HG03457 (cell line): Measurements from ENCODE around the gene RABGAP1L.
A peak's percentile ranks its signal among the peaks of the same experiment; 100 is the strongest.

ENCODE experiments used
- ATAC-seq: cut with Tn5 transposase; IDR thresholded peaks from one replicate; pipeline ENCODE4 v1.9.1; 2021; ENCODE audit warnings: moderate number of reproducible peaks; ENCODE audit not compliant: unreplicated experiment

Gene RABGAP1L

DNA sequence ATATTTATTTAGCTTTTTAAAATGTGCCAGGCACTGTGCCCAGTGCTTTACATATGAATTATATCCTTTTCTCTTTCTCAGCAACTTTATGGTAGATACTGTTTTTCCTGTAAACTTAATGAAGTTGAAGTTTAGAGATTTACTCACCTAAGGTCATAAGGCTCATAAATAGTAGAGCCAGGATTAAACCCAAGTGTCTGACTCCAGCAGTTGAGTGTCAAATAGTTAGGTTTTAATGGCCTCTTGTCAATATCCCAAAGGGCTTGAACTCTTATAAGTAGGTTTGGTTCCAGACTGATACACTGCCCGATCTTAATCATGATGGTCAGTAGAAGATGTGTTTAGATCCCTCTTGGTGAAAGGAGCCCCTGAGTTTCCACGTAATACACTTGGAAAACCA lies 37.8 kb downstream of the RABGAP1L start:
- no peak for ATAC-seq

DNA sequence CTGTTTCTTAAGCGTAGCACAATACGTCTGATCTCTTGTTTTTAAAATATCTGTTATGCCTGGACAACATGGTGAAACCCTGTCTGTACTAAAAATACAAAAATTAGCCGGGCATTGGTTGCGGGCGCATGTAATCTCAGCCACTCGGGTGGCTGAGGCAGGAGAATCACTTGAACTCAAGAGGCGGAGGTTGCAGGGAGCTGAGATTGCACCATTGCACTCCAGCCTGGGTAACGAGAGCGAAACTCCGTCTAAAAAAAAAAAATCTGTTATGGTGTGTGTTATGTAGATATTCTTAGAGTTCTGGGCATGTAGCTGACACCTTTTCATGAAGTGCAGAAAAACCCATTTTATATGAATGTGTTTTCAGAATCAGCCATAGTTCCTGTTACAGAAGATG lies 38.2 kb downstream of the RABGAP1L start:
- ATAC-seq, result no peak

DNA sequence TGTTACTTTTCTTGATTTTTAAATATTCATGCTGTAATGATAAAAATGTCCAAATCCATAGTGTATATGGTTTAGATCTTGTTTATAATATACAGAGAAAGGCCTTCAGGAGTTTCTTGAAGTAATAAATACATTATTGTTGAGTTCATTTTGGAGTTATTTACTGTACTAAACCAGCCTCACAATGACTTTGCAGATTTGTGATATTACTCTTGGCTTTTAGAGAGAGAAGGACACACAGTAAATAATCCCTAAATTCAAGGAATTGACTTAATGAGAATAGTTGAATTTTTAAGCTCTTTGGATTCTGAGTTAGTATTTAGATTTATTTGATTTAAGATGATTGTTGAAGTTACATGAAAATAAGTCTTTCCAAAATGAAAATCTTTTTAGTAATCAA lies 38.9 kb downstream of the RABGAP1L start:
- ATAC-seq, result no peak

DNA sequence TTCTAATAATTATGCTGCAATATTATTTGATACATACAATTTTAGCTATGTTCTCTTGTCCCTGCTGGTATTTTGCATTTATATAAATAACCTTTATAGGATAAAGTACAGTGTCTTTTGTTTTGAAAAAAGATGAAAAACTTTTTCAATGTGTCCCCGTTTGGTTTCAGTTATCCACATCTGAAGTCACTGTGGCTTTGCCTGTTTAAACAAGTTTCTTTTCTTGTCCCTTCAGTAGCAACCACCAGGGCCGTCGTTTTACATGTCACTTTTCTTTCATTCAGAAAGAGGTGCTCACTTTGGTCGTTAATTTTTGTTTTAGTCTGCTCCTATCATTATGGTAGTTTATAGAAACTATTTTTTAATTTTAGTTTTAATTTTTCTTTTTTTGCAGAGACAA lies 41.4 kb downstream of the RABGAP1L start:
- no peak for ATAC-seq

DNA sequence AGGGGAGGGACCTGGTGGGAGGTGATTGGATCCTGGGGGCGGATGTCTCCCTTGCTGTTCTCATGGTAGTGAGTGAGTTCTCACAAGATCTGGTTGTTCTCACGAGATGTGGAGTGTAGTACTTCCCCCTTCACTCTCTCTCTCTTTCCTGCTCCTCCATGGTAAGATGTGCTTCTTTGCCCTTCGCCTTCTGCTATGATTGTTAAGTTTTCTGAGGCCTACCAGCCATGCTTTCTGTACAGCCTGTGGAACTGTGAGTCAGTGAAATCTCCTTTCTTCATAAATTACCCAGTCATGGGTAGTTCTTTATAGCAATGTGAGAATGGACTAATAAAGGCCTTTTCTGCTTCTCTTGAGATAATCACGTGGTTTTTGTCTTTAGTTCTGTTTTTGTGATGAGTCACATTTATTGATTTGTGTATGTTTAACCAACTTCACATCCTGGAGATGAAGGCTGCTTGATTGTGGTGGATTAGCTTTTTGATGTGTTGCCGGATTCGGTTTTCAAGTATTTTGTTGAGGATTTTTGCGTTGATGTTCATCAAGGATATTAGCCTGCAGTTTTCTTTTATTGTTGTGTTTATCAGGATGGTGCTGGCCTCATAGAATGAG lies 45.5 kb downstream of the RABGAP1L start:
- no peak for ATAC-seq

DNA sequence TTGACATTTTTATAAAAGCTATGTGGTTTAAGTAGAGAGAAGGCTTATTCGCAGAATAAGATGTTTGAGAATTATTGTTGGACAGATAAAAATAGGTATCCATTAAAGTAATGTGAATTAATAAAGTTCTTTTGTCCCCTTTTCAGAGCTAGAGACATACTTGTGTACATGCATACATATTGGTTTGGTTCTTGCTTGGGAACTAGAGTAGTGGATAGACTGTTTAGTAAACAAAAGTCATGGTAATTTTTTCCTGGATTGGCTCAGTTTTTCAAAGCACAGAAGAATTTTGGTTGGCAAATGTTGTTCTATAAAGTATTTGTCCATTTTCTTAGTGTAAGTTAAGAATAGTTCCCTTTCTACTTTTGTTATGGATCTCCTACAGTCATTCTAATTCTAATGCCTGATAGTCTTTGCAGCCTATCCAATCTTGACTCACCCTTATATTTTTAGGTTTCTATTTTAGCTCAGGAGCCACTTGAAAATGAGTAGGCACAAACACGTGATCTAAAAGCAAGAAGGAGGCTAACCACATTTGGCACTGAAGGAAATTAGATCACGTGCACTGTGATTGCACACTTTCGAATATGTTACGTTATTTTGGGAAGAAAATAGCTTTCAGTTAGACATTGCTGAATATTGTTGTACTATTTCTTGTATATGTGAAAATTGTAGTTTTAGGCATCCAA lies 47.0 kb downstream of the RABGAP1L start:
- ATAC-seq, result no peak

DNA sequence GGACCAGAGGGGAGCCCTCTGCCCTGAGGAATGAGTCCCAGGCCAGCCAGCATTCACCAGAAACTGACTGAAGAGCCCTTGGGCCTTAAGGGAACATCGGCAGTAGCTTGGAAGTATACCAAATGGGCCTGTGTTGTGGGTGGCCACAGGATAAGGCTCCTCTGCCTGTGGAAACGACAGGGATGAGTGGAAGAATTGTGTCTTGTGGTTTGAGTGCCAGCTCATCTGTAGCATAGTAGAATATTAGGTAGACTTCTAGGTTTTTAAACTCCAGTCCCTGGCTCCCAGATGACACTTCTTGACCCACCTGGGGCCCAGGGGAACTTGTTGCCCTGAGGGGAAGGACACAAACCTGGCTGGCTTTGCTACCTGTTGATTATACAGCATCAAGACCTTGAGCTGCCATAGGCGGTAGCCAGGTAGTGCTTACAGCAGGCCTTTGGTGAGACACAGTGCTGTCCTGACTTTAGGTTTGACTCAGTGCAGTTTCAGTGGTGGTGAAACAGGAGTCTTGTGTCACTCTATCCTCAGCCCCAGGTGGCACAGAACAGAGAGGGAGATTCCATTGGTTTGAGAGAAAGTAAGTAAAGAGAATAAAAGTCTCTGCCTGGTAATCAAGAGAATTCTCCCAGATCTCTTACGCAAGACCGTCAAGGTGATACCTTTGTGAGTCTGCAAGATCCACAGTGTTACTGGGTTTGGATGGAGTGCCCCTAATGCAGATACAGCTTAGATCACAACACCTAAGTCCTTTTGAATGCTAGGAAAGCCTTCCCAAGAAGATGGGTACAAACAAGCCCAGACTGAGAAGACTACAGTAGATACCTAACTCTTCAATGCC lies 50.2 kb downstream of the RABGAP1L start:
- peak; percentile 95 for ATAC-seq

DNA sequence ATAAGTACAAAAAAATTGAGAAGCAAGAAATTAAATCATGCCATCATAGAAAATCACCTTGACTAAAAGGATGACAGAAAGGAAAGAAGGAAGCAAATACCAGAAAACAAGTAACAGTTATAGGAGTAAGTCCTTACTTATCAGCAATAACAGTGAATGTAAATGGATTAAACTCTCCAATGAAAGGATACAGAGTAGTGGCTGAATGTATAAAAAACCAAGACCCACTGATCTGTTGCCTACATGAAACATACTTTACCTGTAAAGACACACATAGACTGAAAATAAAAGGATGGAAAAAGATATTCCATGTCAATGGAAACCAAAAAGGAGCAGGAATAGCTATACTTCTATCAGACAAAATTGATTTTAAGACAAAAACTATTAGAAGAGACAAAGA lies 52.2 kb downstream of the RABGAP1L start:
- no peak for ATAC-seq

DNA sequence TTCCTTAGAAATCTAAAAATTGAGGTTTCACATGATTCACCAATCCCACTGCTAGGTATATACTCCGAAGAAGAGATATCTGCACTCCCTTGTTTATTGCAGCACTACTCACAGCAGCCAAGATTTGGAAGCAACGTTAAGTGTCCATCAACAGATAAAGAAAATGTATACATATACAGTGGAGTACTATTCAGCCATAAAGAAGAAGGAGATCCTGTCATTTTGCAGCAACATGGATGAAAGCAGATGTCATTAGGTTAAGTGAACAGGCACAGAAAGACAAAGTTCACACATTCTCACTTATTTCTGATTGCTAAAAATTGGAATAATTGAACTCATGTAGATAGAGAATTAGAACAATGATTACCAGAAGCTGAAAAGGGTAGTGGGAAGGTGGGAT lies 56.4 kb downstream of the RABGAP1L start:
- no peak for ATAC-seq

DNA sequence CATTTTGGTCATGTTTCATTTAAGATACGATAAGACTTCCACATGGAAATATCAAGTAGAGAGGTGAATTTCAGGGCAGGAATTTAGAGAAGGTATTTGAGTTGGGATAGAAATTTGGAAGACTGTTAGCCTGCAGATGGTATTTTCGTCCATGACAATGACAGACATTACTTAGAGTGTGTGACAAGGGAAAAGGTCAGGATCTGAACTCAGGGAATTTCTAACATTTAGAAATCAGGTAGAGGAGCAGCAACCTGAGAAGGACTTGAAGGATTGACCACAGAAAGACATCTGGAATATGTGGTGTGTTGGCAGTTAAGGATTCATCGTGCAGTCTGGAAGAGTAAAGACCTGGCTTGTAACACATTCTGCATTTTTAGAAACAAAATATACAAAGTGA lies 57.9 kb downstream of the RABGAP1L start:
- no peak for ATAC-seq

DNA sequence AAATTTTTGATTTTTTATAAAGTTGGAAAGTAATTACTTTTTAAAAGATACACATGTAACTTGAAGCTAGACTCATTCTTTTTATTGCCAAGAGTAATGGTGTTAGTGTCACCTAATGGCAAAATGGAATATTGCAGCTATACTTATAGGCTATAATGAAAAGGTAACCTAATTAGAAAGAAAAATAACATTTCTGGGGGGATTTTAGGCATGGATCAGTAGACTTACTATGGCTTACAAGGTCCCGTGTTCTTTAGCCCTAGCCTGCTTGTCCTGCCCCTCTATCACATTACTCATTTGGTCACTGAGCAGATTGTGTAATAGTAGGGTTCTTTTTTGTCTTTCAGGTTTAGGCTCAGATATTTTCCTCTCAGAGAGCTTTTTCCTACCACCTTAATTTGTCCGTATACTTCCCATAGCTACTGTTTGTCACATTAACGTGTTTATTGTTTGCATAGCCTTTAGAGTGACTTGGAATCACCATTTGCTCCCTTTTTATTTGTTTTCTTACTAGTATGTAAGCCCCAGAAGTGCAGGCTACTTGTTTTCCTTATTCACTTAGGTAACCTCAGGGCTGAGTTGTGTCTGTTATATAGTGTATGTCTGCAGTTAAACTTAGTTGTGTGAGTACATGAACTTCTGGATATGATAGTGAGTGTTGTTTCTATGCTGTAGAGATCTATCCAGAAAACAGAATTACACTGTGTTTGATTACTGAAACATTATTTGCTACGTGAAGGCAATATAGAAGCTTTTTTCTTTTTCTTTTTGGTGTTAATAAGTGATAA lies 58.7 kb downstream of the RABGAP1L start:
- ATAC-seq, result no peak

DNA sequence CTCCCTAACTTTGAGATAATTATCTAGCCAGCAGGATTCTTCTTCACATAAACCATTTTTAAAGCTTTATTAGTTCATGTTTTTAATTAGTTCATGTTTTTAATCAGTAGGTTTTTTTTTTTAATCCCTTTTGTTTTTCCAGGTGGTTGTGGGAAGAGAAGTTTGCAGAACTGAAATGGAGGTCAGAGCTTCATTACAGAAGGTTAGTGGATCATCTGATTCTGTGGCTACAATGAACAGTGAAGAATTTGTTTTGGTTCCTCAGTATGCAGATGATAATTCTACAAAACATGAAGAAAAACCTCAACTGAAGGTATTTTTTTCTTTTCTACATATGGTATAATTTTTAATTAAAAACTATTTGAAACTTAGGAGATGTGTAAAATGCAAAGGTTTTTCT lies 59.7 kb downstream of the RABGAP1L start:
- no peak for ATAC-seq

DNA sequence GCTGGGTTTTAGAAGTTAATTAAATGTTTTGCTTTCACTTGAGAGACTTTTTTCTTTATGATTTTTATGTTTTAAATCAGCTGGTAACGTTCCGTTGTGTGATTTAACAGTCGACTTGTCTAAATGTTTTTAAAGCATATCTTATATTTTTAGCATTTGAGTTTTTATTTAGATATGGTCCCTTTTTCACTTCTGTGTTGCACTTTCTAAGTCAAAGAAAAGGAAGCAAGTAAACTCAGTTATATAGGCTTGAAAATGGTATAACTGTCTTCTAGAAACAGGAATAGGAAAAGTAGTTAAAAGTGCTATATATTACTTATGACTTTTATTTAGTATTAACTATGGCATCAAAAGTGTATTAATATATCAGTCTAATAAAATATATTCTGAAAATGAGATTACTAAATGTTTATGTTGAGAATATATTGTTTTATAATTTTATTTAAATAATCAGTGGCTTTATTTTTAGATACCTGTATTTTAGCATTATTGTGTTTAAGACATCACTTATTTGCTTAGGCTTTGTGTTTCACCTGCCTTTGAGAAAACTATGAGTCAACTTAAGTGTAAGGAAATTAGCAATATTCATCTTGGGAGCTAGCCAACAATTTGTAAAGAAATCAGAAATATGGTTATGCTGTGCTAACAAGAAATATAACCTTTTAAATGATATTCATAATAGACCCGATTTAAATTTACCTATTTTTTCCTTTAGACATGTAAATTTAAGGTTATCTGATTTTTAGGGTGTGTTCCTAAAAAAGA lies 60.5 kb downstream of the RABGAP1L start:
- no peak for ATAC-seq

DNA sequence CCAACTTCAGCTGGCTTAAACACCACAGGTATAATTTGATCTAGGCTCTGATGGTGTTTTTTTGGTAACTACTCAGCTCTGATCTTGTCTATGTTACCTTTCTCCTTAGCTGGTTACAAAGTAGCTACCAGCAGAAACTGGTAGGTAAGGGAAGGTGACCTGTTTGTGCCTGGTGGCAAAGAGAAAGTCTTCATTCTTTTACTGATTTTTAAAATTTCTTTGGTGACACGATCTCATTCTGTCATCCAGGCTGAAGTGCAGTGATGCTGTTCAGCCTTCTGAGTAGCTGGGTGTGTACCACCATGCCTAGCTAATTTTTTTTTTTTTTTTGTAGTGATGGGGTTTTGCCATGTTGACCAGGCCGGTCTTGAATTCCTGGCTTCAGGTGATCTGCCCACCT lies 62.4 kb downstream of the RABGAP1L start:
- no peak for ATAC-seq

DNA sequence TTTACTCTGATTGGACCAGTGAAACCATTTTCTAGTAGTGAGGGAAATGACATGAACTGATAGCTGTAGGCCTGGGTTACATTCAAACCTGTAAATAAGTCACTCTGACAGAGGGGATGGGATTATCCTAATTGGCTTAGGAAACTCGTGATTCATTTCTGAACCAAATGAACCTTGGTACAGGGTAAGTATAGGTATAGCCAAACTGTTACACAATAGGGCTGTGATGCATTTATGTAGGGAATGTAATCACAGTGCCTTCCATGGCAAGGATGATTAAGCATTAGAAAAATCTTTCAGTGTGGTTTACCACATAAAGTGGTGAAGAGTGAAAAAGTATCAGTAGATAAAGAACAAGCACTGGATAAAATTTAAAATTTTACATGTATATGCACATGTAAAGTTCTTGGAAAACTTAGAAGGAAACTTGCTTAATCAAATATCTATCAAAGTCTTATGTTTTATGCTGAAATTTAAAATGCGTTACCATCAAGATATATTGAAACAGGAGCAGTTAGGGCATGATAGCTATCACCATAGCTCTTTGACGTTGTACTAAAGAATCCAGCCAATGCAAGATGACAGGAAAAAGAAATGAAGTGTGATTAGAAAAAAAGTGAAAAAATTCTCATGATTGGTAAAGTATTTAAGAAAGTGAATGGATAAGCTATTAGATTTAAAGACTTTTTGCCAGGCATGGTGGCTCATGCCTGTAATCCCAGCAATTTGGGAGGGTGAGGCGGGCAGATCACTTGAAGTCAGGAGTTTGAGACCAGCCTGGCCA lies 63.0 kb downstream of the RABGAP1L start:
- ATAC-seq, result no peak

DNA sequence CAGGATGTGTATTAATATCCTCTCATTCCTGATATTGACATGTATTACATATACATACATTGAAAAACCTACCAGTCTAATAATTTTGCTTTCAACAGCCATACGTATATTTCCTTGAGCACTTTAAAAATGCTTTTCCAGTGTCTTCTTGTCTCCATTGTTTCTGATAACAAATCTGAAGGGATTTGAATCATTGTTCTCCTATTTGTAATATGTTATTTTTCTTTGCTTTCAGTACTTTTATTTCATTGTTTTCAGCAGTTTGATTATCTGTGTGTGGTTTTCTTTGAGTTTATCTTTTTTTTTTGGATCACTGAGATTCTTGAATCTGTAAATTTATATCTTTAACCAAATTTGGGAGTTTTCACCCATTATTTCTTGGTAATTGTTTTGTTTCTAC lies 65.3 kb downstream of the RABGAP1L start:
- no peak for ATAC-seq

DNA sequence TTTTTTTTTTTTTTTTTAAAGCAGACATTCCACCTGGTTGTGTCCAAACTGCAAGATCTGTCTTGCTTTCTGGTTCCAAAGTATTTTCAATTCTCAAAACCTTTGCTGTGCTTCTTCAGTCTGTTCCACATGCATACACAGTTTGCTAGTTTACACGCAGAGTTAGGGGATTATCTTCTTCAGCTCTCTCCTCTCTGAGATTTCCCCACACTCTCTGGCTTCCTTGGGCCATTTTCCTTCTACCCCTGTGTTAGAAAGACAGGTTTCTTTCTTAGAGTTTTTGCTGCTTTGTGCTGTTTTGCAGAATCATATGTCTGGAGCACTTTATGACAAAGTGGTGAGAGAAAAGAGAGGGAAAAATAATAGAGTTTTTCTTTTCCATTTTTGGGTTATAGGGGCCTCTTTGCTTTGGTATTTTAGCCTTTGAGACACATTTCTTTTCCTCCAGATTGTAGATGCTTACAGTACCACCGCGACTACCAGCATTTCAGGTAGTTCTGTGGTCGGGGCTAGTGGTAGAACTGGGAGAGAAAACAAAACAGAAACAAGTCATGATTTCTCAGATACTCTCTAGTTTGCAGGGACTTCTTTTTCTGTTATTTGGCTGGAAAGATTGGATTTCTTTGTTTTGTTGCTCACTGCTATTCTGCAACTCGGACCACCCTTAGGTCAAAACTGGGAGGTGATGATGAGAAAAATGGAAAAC lies 66.3 kb downstream of the RABGAP1L start:
- no peak for ATAC-seq

DNA sequence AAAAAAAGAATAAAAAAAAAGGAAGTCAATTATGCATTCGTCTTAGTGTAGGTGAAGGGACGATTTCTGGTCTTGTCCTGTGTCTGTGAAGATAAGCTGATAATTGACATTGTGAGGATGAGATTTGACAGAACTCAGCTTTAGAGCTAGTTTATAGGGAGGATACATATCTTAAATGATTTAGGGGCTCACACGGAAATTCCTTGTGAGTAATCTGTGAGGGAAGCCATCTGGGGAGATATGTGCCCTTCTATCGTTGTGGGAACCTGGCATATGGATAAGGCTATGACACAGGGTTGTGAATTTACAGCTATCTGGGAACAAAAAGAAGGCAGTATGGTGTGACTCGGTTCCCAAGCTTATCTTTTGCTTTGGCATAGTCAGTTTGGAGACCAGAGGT lies 71.1 kb downstream of the RABGAP1L start:
- no peak for ATAC-seq

DNA sequence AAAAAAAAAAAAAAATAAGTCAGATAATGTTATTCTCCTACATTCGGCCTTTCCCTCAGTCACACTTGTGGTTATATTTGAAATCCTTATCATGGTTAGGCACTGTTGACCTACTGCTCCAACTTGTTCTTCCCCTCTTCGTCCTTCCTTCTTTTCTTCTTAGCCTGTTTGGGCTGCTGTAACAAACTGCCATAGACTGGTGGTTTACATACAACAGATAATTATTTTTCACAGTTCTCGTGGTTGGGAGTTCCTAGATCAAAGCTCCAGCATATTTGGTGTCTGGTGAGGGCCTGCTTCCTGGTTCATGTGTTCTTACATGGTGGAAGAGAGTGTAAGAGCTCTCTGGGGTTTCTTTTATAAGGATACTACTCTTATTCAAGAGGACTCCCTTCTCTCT lies 73.4 kb downstream of the RABGAP1L start:
- no peak for ATAC-seq
